Suprapubic skin (tissue), 4 donors: ENCODE results near the gene SLC38A3. TPM values are rescaled to one million over a fixed set of nuclear protein-coding genes. Genes with fewer than 3 reads are reported as not detected.

ENCODE experiments used
- DNase-seq, 2 donors: peaks; one replicate each; pipeline ENCODE4 v3.0.0-alpha.2; 2019; ENCODE audit warnings: low spot score in 2 of 2
- H3K27ac ChIP-seq: fragments of 200-600 bp; sonication (generic); one replicate; pipeline ENCODE4 v1.5.1; 2019
- H3K27me3 ChIP-seq: fragments of 200-600 bp; sonication (generic); one replicate; pipeline ENCODE4 v1.5.1; 2019
- H3K36me3 ChIP-seq: fragments of 200-600 bp; sonication (generic); one replicate; pipeline ENCODE4 v1.5.1; 2019
- H3K4me1 ChIP-seq: fragments of 200-600 bp; sonication (generic); one replicate; pipeline ENCODE4 v1.5.1; 2019
- H3K4me3 ChIP-seq: fragments of 200-600 bp; sonication (generic); one replicate; pipeline ENCODE4 v1.5.1; 2019; ENCODE audit warnings: mild to moderate bottlenecking
- H3K9me3 ChIP-seq: fragments of 200-600 bp; sonication (generic); one replicate; pipeline ENCODE4 v1.5.1; 2019
- CTCF ChIP-seq, 2 donors: fragments of 200-600 bp in 1 of 2; fragments of 450-650 bp in 1 of 2; sonication (generic) in 1 of 2; IDR thresholded peaks; one replicate each; pipeline ENCODE4 v1.5.1; 2016 to 2019; ENCODE audit warnings: antibody characterized with exemption in 2 of 2, mild to moderate bottlenecking in 1 of 2, moderate library complexity in 1 of 2
- EP300 ChIP-seq: sonication (generic); formaldehyde crosslinking; IDR thresholded peaks from one replicate; pipeline ENCODE4 v1.6.1; 2017; ENCODE audit warnings: antibody characterized with exemption
- POLR2A ChIP-seq, 2 donors: fragments of 450-650 bp; IDR thresholded peaks; one replicate each; pipeline ENCODE4 v1.6.1; 2017; ENCODE audit warnings: antibody characterized with exemption in 2 of 2, mild to moderate bottlenecking in 2 of 2, moderate library complexity in 2 of 2
- POLR2AphosphoS5 ChIP-seq, 3 donors: sonication (generic); formaldehyde crosslinking; IDR thresholded peaks; one replicate each; pipeline ENCODE4 v1.6.1; 2017; ENCODE audit warnings: antibody characterized with exemption in 3 of 3
- WGBS: methylation state at CpG from one replicate; pipeline ENCODE4 v1.1.5; 2018; 5-methylcytosine and 5-hydroxymethylcytosine counted together
- total RNA-seq, 4 donors: library from RNA; depleted of rRNA; stranded (reverse); fragments of >200 nt; gene quantifications; one replicate each; pipeline ENCODE4 v1.1.0, GENCODE V29; 2016

SLC38A3 gene
- total RNA-seq, 4 donors from 2014 or later = 0.25 to 2.2 (median 1.00) TPM

DNA sequence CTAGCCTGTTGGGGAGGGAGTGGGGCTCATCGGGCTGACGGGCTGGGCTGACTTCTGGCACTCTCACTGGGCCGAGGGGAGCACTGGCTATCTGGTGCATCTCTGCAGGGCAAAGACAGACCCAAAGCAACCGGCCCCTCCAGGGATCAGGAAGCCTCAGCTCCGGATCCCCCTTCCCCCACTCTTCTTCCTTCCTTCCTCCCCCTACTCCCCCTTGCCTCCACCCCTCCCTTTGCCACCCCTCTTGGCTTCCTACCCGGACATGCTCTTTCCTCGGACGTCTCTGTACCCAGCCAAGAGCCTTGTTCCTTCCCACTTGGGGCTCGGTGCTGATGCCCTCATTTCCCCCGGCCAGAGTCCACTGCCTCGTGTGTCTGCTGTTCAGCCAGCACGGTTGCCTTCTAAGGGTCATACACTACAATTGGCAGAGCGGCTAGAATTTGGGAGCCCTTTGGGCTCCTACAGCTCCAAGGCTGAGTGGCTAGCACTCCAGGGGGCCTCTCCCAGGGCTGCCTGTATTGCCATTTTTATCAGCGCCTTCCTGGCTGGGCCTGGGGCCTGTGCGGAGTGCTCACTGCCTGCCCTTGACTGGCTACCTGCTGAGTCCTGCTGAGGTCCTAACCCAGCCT is 39.0 kb upstream of the SLC38A3 start:
- peaks cover 98% of the 10 kb centered on the region for H3K4me1 ChIP-seq
- no peak for DNase-seq
- H3K9me3 ChIP-seq = no peaks in the 10 kb centered on the region
- no peak for TF ChIP-seq POLR2AphosphoS5 (IDR thresholded peaks at IDR 0.05)
- H3K27me3 ChIP-seq = no peaks in the 10 kb centered on the region
- peak overlapping the region; percentile 13 for H3K4me3 ChIP-seq
- no peaks in the 10 kb centered on the region for H3K36me3 ChIP-seq
- H3K27ac ChIP-seq = peak overlapping the region; percentile 74
- 7% methylated on average over 13 of the region's 15 CpGs for WGBS

GRCh38 chr3:50166620-50167019 is 38.5 kb upstream of the SLC38A3 start:
- Histone ChIP-seq H3K9me3 (no peaks in the 10 kb centered on the region), H3K27ac (peak overlapping the region; percentile 74), H3K36me3 (no peaks in the 10 kb centered on the region), H3K4me3 (no peak overlapping the region), H3K27me3 (no peaks in the 10 kb centered on the region), H3K4me1 (peaks cover 98% of the 10 kb centered on the region)
- 56% methylated on average over 6 of the region's 6 CpGs for WGBS
- DNase-seq = no peak
- TF ChIP-seq EP300 (no peak), POLR2A (IDR thresholded peaks at IDR 0.05) (no peak), POLR2AphosphoS5 (IDR thresholded peaks at IDR 0.05) (no peak), CTCF (IDR thresholded peaks at IDR 0.05) (no peak)

GRCh38 chr3:50167069-50167840 is 37.8 kb upstream of the SLC38A3 start:
- Histone ChIP-seq H3K36me3 (no peaks in the 10 kb centered on the region), H3K9me3 (no peaks in the 10 kb centered on the region), H3K27ac (peak overlapping the region; percentile 74), H3K27me3 (no peaks in the 10 kb centered on the region), H3K4me1 (peaks cover 98% of the 10 kb centered on the region), H3K4me3 (no peak overlapping the region)
- TF ChIP-seq POLR2A (IDR thresholded peaks at IDR 0.05) (no peak), CTCF (IDR thresholded peaks at IDR 0.05) (no peak), EP300 (no peak), POLR2AphosphoS5 (IDR thresholded peaks at IDR 0.05) (no peak)
- no peak for DNase-seq
- WGBS = 26% methylated on average over 12 of the region's 16 CpGs

DNA sequence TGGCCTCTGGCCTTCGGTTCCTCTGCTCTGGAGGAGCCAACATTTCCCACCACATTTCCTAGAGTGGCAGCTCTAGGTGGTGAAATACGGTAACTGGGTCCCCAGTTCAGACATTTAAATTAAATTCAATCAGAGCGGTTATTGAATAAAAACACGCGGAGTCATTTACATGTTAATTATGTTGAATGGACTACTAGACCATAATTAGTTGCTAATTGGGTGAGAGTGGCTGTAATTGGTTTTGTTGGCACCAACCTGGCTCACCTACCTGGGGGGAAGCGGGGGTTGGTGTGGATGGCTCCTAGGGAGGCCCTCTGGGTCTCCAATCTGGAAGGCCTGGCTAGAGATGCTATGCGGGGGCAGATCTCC is 37.2 kb upstream of the SLC38A3 start:
- peak overlapping the region; percentile 74 for H3K27ac ChIP-seq
- 64% methylated on average over 7 of the region's 7 CpGs for WGBS
- peaks cover 98% of the 10 kb centered on the region for H3K4me1 ChIP-seq

DNA sequence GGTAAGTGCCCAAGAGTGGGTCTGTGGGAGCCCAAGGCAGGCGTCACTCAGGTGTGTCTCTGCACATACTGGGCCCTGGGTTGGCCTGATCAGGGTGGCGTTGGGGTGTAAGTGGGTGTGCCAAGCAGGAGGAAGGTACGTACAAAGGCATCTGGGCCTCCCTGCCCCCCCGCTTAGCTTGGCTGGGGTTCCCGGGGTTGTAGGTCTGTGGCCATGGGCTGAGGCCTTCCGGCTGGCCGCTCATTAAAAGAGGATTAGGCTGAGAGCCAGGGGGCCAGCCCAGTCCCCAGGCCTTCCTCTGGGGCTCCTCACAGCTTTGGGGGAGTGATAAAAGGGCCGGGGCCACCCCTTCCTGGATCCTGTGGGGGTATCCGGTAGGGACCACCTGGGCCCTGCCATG is 36.7 kb upstream of the SLC38A3 start:
- no peaks in the 10 kb centered on the region for H3K9me3 ChIP-seq
- H3K36me3 ChIP-seq = no peaks in the 10 kb centered on the region
- peak overlapping the region; percentile 74 for H3K27ac ChIP-seq
- DNase-seq = no peak
- no peak for TF ChIP-seq EP300
- no peak for TF ChIP-seq POLR2AphosphoS5 (IDR thresholded peaks at IDR 0.05)
- TF ChIP-seq POLR2A (IDR thresholded peaks at IDR 0.05) = no peak
- no peak for TF ChIP-seq CTCF (IDR thresholded peaks at IDR 0.05)
- 60% methylated on average over 1 of the region's 9 CpGs for WGBS
- H3K4me3 ChIP-seq = no peak overlapping the region
- H3K27me3 ChIP-seq = no peaks in the 10 kb centered on the region
- peaks cover 97% of the 10 kb centered on the region for H3K4me1 ChIP-seq

More for the DNA sequence above, 37.2 kb upstream of the SLC38A3 start:
- no peak for TF ChIP-seq POLR2AphosphoS5 (IDR thresholded peaks at IDR 0.05)
- TF ChIP-seq EP300 = no peak
- TF ChIP-seq CTCF (IDR thresholded peaks at IDR 0.05) = no peak
- no peak for TF ChIP-seq POLR2A (IDR thresholded peaks at IDR 0.05)
- no peak overlapping the region for H3K4me3 ChIP-seq
- no peaks in the 10 kb centered on the region for H3K27me3 ChIP-seq
- no peaks in the 10 kb centered on the region for H3K9me3 ChIP-seq
- no peak for DNase-seq
- H3K36me3 ChIP-seq = no peaks in the 10 kb centered on the region
